Liver (tissue), 3 donors: Measurements from ENCODE around the gene TPSD1.

Experiments used
- CTCF ChIP-seq: fragments of 150-350 bp; IDR thresholded peaks from 2 replicates; pipeline ENCODE4 v1.5.1; 2017; ENCODE audit warnings: improper control_type of control experiment, low read depth, low read length; ENCODE audit not compliant: missing input control
- RAD21 ChIP-seq, 2 donors: IDR thresholded peaks; 2 replicates each; pipeline ENCODE4 v1.6.1; 2016; ENCODE audit warnings: antibody characterized with exemption in 2 of 2, mild to moderate bottlenecking in 2 of 2
- SP1 ChIP-seq: IDR thresholded peaks from 2 replicates; pipeline ENCODE4 v1.6.1; 2018; ENCODE audit warnings: antibody characterized with exemption, mild to moderate bottlenecking
- TAF1 ChIP-seq: conservative IDR thresholded peaks from 2 replicates; pipeline ENCODE4 v1.6.1; 2016; ENCODE audit warnings: antibody characterized with exemption, mild to moderate bottlenecking
- TF ChIP-seq, protein P1 (sequence below): IDR thresholded peaks from 2 replicates; pipeline ENCODE4 v1.6.1; 2016; ENCODE audit warnings: antibody characterized with exemption, mild to moderate bottlenecking
- TF ChIP-seq, protein P2 (sequence below): IDR thresholded peaks from 2 replicates; pipeline ENCODE4 v1.6.1; 2016; ENCODE audit warnings: antibody characterized with exemption
- donor health status: healthy.
- donor health status: healthy.

DNA sequence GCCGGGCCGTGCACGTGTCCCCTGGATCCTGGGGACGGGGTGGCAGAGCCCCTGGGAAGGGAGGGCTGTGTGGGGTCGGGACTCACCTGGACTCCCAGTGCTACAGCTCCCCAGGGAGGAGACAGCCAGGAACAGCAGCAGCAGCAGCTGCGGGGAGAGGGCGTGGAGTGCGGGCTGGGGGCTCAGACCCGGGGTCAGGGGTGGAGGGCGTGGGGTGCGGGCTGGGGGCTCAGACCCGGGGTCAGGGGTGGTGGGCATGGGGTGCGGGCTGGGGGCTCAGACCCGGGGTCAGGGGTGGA lies 20.7 kb downstream of the TPSD1 start:
- no peak for TF ChIP-seq CTCF
- no peak for TF ChIP-seq TAF1
- TF ChIP-seq, protein P1, sequence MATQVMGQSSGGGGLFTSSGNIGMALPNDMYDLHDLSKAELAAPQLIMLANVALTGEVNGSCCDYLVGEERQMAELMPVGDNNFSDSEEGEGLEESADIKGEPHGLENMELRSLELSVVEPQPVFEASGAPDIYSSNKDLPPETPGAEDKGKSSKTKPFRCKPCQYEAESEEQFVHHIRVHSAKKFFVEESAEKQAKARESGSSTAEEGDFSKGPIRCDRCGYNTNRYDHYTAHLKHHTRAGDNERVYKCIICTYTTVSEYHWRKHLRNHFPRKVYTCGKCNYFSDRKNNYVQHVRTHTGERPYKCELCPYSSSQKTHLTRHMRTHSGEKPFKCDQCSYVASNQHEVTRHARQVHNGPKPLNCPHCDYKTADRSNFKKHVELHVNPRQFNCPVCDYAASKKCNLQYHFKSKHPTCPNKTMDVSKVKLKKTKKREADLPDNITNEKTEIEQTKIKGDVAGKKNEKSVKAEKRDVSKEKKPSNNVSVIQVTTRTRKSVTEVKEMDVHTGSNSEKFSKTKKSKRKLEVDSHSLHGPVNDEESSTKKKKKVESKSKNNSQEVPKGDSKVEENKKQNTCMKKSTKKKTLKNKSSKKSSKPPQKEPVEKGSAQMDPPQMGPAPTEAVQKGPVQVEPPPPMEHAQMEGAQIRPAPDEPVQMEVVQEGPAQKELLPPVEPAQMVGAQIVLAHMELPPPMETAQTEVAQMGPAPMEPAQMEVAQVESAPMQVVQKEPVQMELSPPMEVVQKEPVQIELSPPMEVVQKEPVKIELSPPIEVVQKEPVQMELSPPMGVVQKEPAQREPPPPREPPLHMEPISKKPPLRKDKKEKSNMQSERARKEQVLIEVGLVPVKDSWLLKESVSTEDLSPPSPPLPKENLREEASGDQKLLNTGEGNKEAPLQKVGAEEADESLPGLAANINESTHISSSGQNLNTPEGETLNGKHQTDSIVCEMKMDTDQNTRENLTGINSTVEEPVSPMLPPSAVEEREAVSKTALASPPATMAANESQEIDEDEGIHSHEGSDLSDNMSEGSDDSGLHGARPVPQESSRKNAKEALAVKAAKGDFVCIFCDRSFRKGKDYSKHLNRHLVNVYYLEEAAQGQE, result no peak
- TF ChIP-seq, protein P2, sequence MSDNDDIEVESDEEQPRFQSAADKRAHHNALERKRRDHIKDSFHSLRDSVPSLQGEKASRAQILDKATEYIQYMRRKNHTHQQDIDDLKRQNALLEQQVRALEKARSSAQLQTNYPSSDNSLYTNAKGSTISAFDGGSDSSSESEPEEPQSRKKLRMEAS, result no peak
- TF ChIP-seq RAD21 (IDR thresholded peaks at IDR 0.05), result no peak
- no peak for TF ChIP-seq SP1
